ENCODE measurements around the gene TADA2B.

Gene TADA2B

DNA sequence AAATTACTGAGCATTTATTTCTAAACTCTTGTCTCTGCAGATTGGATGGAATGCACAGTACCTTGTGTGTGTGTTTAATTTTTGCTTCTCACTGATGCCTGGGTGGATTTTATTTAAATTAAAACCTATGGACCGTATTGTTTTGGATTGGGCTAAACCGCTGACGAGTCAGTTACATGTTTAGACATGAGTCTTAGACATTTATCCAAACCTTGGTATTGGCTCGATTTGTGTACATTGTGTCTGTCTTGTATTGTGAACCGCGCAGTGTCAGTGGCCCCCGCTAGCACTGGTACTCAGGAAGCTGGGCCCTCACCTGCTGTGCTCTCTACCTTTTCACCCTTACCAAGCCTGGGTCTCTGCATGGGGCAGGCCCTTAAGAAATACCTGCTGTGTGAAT, 40.8 kb upstream of the TADA2B start:
- peaks cover 62% of the 10 kb centered on the region for H3K36me3 Mint-ChIP-seq (ENCODE audit: low read depth)
- no peaks in the 10 kb centered on the region for H3K9me3 Mint-ChIP-seq
- H3K4me1 Mint-ChIP-seq = peaks cover 23% of the 10 kb centered on the region
- no peaks in the 10 kb centered on the region for H3K27me3 Mint-ChIP-seq (ENCODE audit: low read depth)
- H3K4me3 Mint-ChIP-seq = no peak overlapping the region
- TF ChIP-seq, protein P1, sequence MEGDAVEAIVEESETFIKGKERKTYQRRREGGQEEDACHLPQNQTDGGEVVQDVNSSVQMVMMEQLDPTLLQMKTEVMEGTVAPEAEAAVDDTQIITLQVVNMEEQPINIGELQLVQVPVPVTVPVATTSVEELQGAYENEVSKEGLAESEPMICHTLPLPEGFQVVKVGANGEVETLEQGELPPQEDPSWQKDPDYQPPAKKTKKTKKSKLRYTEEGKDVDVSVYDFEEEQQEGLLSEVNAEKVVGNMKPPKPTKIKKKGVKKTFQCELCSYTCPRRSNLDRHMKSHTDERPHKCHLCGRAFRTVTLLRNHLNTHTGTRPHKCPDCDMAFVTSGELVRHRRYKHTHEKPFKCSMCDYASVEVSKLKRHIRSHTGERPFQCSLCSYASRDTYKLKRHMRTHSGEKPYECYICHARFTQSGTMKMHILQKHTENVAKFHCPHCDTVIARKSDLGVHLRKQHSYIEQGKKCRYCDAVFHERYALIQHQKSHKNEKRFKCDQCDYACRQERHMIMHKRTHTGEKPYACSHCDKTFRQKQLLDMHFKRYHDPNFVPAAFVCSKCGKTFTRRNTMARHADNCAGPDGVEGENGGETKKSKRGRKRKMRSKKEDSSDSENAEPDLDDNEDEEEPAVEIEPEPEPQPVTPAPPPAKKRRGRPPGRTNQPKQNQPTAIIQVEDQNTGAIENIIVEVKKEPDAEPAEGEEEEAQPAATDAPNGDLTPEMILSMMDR (IDR thresholded peaks at IDR 0.05; ENCODE audit: unreplicated experiment in 3 of 3) = no peak
- no peak overlapping the region for H3K27ac Mint-ChIP-seq

GRCh38 chr4:7003176-7003878, 39.8 kb upstream of the TADA2B start:
- TF ChIP-seq, protein P1 (IDR thresholded peaks at IDR 0.05; ENCODE audit: unreplicated experiment in 3 of 3) = no peak
- H3K27me3 Mint-ChIP-seq (ENCODE audit: low read depth) = no peaks in the 10 kb centered on the region
- peaks cover 27% of the 10 kb centered on the region for H3K4me1 Mint-ChIP-seq
- no peak overlapping the region for H3K4me3 Mint-ChIP-seq
- peaks cover 63% of the 10 kb centered on the region for H3K36me3 Mint-ChIP-seq (ENCODE audit: low read depth)
- no peak overlapping the region for H3K27ac Mint-ChIP-seq
- no peaks in the 10 kb centered on the region for H3K9me3 Mint-ChIP-seq

GRCh38 chr4:7003879-7004240, 39.3 kb upstream of the TADA2B start:
- H3K4me1 Mint-ChIP-seq = peaks cover 28% of the 10 kb centered on the region
- H3K36me3 Mint-ChIP-seq (ENCODE audit: low read depth) = peaks cover 65% of the 10 kb centered on the region
- no peaks in the 10 kb centered on the region for H3K9me3 Mint-ChIP-seq
- H3K27ac Mint-ChIP-seq = no peak overlapping the region
- TF ChIP-seq, protein P1 (IDR thresholded peaks at IDR 0.05; ENCODE audit: unreplicated experiment in 3 of 3) = no peak
- H3K4me3 Mint-ChIP-seq = no peak overlapping the region
- H3K27me3 Mint-ChIP-seq (ENCODE audit: low read depth) = no peaks in the 10 kb centered on the region

- Mint-ChIP-seq H3K9me3 (no peaks in the 10 kb centered on the region), H3K36me3 (ENCODE audit: low read depth) (peaks cover 64% of the 10 kb centered on the region), H3K4me1 (peaks cover 29% of the 10 kb centered on the region), H3K4me3 (no peak overlapping the region), H3K27me3 (ENCODE audit: low read depth) (no peaks in the 10 kb centered on the region), H3K27ac (no peak overlapping the region)
- TF ChIP-seq, protein P1 (IDR thresholded peaks at IDR 0.05; ENCODE audit: unreplicated experiment in 3 of 3) = no peak
Measured at GRCh38 chr4:7004331-7004730, 38.8 kb upstream of the TADA2B start.

DNA sequence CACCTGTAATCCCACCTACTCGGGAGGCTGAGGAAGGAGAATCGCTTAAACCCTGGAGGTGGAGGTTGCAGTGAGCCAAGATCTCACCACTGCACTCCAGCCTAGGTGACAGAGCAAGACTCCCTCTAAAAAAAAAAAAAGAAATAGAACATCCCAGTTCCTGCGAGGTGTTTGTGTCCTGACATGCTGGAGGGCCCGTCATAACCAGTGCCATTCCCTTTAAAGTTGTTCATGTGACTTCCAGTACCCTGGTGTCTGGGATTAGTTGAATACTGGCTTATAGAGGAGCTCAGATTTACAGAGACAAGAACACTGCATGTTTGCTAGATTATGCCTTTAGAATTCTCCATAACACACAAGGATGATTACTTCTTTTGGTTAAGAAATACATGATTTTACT, 37.6 kb upstream of the TADA2B start:
- peaks cover 24% of the 10 kb centered on the region for H3K4me1 Mint-ChIP-seq
- no peaks in the 10 kb centered on the region for H3K27me3 Mint-ChIP-seq (ENCODE audit: low read depth)
- no peaks in the 10 kb centered on the region for H3K9me3 Mint-ChIP-seq
- H3K27ac Mint-ChIP-seq = no peak overlapping the region
- TF ChIP-seq, protein P1 (IDR thresholded peaks at IDR 0.05; ENCODE audit: unreplicated experiment in 3 of 3) = no peak
- peaks cover 60% of the 10 kb centered on the region for H3K36me3 Mint-ChIP-seq (ENCODE audit: low read depth)
- H3K4me3 Mint-ChIP-seq = no peak overlapping the region

- H3K9me3 Mint-ChIP-seq = no peaks in the 10 kb centered on the region
- no peak overlapping the region for H3K4me3 Mint-ChIP-seq
- TF ChIP-seq, protein P1 (IDR thresholded peaks at IDR 0.05; ENCODE audit: unreplicated experiment in 3 of 3) = no peak
- no peaks in the 10 kb centered on the region for H3K27me3 Mint-ChIP-seq (ENCODE audit: low read depth)
- no peak overlapping the region for H3K27ac Mint-ChIP-seq
- H3K4me1 Mint-ChIP-seq = peaks cover 24% of the 10 kb centered on the region
- H3K36me3 Mint-ChIP-seq (ENCODE audit: low read depth) = peaks cover 60% of the 10 kb centered on the region
Measured at GRCh38 chr4:7006411-7006810, 36.8 kb upstream of the TADA2B start.
